Mesothelial cell of epicardium (in vitro differentiated cells): ENCODE results near the gene NGEF. TPM values are rescaled to one million over a fixed set of nuclear protein-coding genes. Genes with fewer than 3 reads are reported as not detected.

Experiments used
- DNase-seq, 2 experiments: peaks; one replicate each; pipeline ENCODE4 v3.0.0; 2021; ENCODE audit warnings: low spot score in 2 of 2; ENCODE audit not compliant: unreplicated experiment in 2 of 2
- H3K27ac Mint-ChIP-seq: 2 replicates; pipeline ENCODE4 v1.8.0; 2021; ENCODE audit warnings: mixed read lengths
- H3K27me3 Mint-ChIP-seq: 2 replicates; pipeline ENCODE4 v1.8.0; 2021; ENCODE audit warnings: low read depth, mixed read lengths
- H3K36me3 Mint-ChIP-seq: 2 replicates; pipeline ENCODE4 v1.8.0; 2021; ENCODE audit warnings: mixed read lengths
- H3K4me1 Mint-ChIP-seq: 2 replicates; pipeline ENCODE4 v1.8.0; 2021; ENCODE audit warnings: mixed read lengths
- H3K4me3 Mint-ChIP-seq: 2 replicates; pipeline ENCODE4 v1.8.0; 2021; ENCODE audit warnings: mild to moderate bottlenecking, moderate library complexity, mixed read lengths
- H3K9me3 Mint-ChIP-seq: 2 replicates; pipeline ENCODE4 v1.8.0; 2021; ENCODE audit warnings: mixed read lengths
- total RNA-seq: library from RNA; stranded (reverse); gene quantifications from 3 replicates; pipeline ENCODE4 v1.2.1, GENCODE V29; 2021
- TF ChIP-seq, protein P1 (sequence below): fragments of 200-600 bp; sonication (generic); IDR thresholded peaks from one replicate; pipeline ENCODE4 v1.5.0; 2021; ENCODE audit warnings: antibody characterized with exemption; ENCODE audit not compliant: unreplicated experiment

Gene NGEF
- total RNA-seq, 1 donor from 2014 or later = 0.51 TPM

DNA sequence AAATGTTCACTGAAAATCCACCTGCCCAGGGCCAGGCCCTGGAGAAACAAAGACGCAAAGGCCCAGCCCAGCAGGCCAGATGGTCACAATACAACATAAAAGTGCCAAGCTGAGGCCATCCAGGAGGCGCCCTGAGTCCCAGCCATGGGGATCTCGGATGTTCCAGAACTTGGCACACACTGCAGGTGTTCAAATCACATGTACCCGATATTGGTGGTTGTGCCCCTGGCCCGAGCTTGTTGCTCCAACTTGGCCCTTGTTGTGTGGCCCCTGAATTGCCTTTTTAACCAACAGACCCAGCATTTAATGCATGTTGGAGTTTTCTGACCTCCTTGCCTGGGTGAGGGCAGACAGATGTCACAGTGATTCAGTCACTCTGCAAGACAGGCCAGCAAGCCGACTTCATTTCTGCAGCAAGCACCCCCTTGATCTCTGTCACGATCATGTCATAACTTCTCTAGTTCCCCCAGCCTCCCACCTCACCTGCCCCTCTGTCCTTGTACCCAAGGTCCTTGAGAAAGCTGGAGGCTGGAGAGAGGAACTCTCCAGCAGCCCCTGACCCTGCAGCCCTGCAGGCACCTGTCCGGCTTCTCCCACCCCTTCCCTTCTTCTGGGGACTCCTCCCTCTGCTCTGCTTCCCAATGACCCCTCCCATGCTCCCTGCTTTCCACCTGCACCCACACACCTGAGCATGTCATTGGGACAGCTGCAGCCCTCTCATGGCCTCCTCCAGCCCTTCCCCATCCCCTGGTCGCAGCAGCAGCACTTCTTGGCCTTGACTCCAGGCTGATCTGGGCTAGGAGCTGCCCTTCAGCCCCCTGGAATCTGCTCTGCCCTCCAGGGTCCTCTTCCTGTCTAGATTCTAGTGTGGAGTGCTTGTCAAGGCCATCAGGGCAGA, 9.1 kb downstream of the NGEF start:
- Mint-ChIP-seq H3K4me3 (no peak overlapping the region), H3K9me3 (no peaks in the 10 kb centered on the region), H3K36me3 (no peaks in the 10 kb centered on the region), H3K27ac (no peak overlapping the region), H3K27me3 (peaks cover 4% of the 10 kb centered on the region), H3K4me1 (no peaks in the 10 kb centered on the region)
- peak in 1 of 2 experiments; percentile 33 for DNase-seq
- TF ChIP-seq, protein P1, sequence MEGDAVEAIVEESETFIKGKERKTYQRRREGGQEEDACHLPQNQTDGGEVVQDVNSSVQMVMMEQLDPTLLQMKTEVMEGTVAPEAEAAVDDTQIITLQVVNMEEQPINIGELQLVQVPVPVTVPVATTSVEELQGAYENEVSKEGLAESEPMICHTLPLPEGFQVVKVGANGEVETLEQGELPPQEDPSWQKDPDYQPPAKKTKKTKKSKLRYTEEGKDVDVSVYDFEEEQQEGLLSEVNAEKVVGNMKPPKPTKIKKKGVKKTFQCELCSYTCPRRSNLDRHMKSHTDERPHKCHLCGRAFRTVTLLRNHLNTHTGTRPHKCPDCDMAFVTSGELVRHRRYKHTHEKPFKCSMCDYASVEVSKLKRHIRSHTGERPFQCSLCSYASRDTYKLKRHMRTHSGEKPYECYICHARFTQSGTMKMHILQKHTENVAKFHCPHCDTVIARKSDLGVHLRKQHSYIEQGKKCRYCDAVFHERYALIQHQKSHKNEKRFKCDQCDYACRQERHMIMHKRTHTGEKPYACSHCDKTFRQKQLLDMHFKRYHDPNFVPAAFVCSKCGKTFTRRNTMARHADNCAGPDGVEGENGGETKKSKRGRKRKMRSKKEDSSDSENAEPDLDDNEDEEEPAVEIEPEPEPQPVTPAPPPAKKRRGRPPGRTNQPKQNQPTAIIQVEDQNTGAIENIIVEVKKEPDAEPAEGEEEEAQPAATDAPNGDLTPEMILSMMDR = no peak

DNA sequence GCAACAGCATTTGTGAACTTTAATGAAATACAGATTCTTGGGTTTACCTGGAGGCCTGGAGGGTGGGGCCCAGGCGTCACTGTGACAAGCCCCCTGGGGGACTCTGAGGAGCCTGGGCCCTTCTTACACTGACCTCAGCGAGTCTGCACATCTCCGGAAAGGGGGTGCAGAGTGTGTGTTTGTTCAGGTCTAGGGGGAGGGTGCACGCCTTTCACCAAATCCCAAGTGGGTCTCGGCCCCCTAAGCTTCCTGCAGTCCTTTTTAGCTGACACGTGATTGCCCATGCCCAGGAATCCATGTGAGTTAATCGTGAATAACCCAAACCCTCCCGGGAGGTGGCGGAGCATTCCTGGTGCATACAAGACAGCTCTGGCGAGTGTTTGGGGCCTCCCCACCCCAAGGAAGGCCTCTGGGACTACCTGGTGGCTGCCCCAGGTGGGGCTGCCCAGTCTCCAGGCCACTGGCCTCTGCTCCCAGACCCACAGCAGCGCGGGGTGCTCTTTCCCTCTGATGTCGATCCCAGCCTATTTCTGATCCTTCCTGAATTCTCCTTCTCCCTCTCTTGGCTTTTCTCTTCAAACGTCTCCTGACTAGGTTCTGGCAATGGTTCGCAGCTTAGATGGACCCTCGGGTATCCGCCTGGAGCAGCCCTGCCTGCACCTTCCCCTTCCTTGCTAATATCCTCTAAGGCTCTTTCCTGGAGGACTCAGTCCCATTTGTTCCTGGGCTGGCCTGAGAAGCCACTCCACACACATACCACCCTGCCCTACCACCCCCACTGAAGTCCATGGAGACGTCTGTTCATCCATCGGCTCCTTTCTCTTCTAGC, 10.0 kb downstream of the NGEF start:
- H3K4me1 Mint-ChIP-seq = no peaks in the 10 kb centered on the region
- H3K4me3 Mint-ChIP-seq = no peak overlapping the region
- no peaks in the 10 kb centered on the region for H3K9me3 Mint-ChIP-seq
- DNase-seq = peak in 1 of 2 experiments; percentile 28
- H3K27ac Mint-ChIP-seq = no peak overlapping the region
- TF ChIP-seq, protein P1 = no peak
- H3K27me3 Mint-ChIP-seq = peaks cover 4% of the 10 kb centered on the region
- no peaks in the 10 kb centered on the region for H3K36me3 Mint-ChIP-seq

DNA sequence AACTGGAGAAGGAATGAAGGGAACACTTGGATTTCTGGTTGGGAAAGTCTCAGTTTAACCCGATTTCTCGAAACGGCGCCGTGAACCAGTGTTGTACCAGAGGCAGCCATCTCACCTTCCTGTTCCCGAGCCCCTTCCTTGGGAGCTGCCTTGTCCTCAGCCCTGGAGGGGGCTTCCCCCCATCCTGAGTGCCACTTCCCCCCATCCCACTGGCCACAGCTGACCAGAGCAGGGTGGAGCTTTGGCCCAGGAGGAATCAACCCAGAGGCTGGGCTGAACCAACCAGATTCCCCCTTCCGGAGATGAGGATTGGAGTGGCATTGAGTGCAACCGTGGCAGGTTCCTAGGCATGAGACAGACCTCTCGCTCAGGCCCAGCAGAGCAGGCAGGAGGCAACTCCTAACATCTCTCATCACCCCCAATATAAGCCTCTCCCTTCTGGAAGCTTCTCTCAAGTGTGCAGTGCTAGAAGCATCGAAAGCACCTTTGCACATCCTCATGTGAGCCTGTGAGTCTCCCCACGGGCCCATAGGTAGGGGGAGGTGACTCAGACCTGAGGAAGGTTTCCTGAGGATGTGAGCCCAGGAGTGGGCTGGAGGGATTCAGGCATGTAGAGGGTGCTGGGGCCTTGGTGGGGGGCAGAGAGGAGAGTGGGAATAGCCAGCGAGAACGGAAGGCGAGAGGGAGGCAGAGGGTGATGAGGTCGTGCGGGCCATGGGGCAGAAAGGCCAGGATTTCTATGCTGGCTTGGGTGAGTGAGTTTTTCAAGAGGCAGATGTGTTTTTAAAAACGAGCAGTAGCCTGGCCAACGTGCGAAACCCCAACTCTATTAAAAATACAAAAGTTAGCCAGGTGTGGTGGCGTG, 11.9 kb downstream of the NGEF start:
- H3K36me3 Mint-ChIP-seq = no peaks in the 10 kb centered on the region
- H3K27me3 Mint-ChIP-seq = peaks cover 4% of the 10 kb centered on the region
- no peaks in the 10 kb centered on the region for H3K9me3 Mint-ChIP-seq
- H3K4me1 Mint-ChIP-seq = no peaks in the 10 kb centered on the region
- H3K4me3 Mint-ChIP-seq = no peak overlapping the region
- H3K27ac Mint-ChIP-seq = no peak overlapping the region
- TF ChIP-seq, protein P1 = no peak
- DNase-seq = peak in 1 of 2 experiments; percentile 26

DNA sequence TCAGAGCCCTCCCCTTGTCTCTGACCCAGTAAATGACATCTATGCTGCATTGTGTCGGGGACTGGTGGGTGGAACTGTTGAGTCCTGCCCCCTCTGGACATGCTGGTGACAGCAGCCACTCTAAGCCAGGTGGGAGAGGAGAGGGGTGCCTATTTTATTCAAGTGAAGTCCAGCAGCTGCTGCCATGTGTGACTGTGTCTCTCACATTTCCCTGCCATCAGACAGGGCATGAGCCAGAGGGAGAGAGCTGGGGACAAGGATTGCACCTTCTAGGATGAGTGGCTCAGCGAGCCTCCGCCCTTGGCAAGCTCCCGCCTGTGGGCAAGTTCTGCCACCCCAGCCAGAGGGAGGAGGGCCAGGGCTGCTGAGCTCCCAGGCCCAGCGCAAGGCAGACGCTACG, 13.7 kb downstream of the NGEF start:
- Mint-ChIP-seq H3K36me3 (no peaks in the 10 kb centered on the region), H3K4me3 (no peak overlapping the region), H3K9me3 (no peaks in the 10 kb centered on the region), H3K27ac (no peak overlapping the region), H3K27me3 (peaks cover 3% of the 10 kb centered on the region), H3K4me1 (no peaks in the 10 kb centered on the region)
- peak in 1 of 2 experiments; percentile 25 for DNase-seq
- TF ChIP-seq, protein P1 = no peak

DNA sequence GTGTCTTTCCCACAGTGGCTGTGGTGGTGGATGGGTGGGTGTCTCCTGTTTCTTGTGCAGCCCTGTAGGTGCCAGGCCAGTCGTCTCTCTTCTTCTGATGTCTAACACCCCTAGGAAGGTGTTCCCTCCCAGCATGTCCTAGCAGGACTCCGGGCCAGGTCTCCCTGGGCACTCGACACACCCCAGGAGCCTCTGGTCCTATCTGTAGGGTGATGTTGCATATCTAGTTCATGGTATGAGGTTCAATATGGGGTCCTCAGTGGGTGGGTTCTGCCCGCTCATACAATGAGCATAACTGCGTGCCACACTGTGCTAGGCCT, 14.4 kb downstream of the NGEF start:
- H3K36me3 Mint-ChIP-seq = no peaks in the 10 kb centered on the region
- H3K27ac Mint-ChIP-seq = no peak overlapping the region
- H3K4me1 Mint-ChIP-seq = no peaks in the 10 kb centered on the region
- H3K27me3 Mint-ChIP-seq = peaks cover 3% of the 10 kb centered on the region
- peaks cover 2% of the 10 kb centered on the region for H3K9me3 Mint-ChIP-seq
- no peak overlapping the region for H3K4me3 Mint-ChIP-seq
- DNase-seq = no peak
- TF ChIP-seq, protein P1 = no peak
